Measurements from ENCODE around the gene SQSTM1.

GRCh38 chr5:179869101-179869500, 48.4 kb downstream of the SQSTM1 start:
- TF ChIP-seq, protein P1, sequence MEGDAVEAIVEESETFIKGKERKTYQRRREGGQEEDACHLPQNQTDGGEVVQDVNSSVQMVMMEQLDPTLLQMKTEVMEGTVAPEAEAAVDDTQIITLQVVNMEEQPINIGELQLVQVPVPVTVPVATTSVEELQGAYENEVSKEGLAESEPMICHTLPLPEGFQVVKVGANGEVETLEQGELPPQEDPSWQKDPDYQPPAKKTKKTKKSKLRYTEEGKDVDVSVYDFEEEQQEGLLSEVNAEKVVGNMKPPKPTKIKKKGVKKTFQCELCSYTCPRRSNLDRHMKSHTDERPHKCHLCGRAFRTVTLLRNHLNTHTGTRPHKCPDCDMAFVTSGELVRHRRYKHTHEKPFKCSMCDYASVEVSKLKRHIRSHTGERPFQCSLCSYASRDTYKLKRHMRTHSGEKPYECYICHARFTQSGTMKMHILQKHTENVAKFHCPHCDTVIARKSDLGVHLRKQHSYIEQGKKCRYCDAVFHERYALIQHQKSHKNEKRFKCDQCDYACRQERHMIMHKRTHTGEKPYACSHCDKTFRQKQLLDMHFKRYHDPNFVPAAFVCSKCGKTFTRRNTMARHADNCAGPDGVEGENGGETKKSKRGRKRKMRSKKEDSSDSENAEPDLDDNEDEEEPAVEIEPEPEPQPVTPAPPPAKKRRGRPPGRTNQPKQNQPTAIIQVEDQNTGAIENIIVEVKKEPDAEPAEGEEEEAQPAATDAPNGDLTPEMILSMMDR (IDR thresholded peaks at IDR 0.05): no peak
- no peak for TF ChIP-seq POLR2A (IDR thresholded peaks at IDR 0.05)
